ENCODE measurements around the gene ST6GAL1. TPM values are rescaled to one million over a fixed set of nuclear protein-coding genes. Genes with fewer than 3 reads are reported as not detected.

ST6GAL1 gene
- total RNA-seq, 1 experiment from 2014 or later: 25.6 TPM

- no peak overlapping the region for H3K4me3 ChIP-seq
- no peak overlapping the region for H2AFZ ChIP-seq
- H3F3A ChIP-seq (ENCODE audit: insufficient read depth, low read depth): no peaks in the 10 kb centered on the region
- H3K9me2 ChIP-seq (ENCODE audit: insufficient read depth): no peaks in the 10 kb centered on the region
- H3K4me1 ChIP-seq (replicated peaks; ENCODE audit: insufficient read depth): no peaks in the 10 kb centered on the region
- CTCF ChIA-PET: no interaction called here
- H3K27ac ChIP-seq: no peak overlapping the region
- intact Hi-C loops (cut with micrococcal nuclease; ENCODE audit: unreplicated experiment): no loop called here
- TF ChIP-seq EZH2 (IDR thresholded peaks at IDR 0.05; ENCODE audit: low read depth) (no peak), CTCF (conservative IDR thresholded peaks at IDR 0.05) (no peak)
- DNase-seq: no peak
- H3K9me3 ChIP-seq (ENCODE audit: insufficient read depth, low read depth): no peaks in the 10 kb centered on the region
- H3K4me2 ChIP-seq: no peak overlapping the region
- H3K79me2 ChIP-seq (ENCODE audit: low read depth): no peaks in the 10 kb centered on the region
- no peaks in the 10 kb centered on the region for H3K27me3 ChIP-seq (ENCODE audit: insufficient read depth, low read depth)
- no peaks in the 10 kb centered on the region for H3K36me3 ChIP-seq (ENCODE audit: low read depth)
- POLR2A ChIA-PET (ENCODE audit: unreplicated experiment): interaction anchor here (0.7 kb wide), 1 partner anchor 558 kb away, joined by 3 read pairs; no protein-coding TSS in a partner anchor
- no TSS peak for BruUV-seq (replicated peaks)
- H4K20me1 ChIP-seq (ENCODE audit: insufficient read depth): no peaks in the 10 kb centered on the region
Measured at GRCh38 chr3:187024536-187025226, 94.4 kb downstream of the ST6GAL1 start.

- CTCF ChIA-PET: no interaction called here
Measured at GRCh38 chr3:187025254-187025655, 94.9 kb downstream of the ST6GAL1 start.

GRCh38 chr3:187025656-187026316, 95.5 kb downstream of the ST6GAL1 start:
- ChIA-PET CTCF (no interaction called here), POLR2A (ENCODE audit: unreplicated experiment) (interaction anchor here (0.7 kb wide), 1 partner anchor 559 kb away, joined by 3 read pairs; no protein-coding TSS in a partner anchor)

More at GRCh38 chr3:187025254-187025655, 94.9 kb downstream of the ST6GAL1 start:
- H3K4me1 ChIP-seq (replicated peaks; ENCODE audit: insufficient read depth): no peaks in the 10 kb centered on the region
- H3K27me3 ChIP-seq (ENCODE audit: insufficient read depth, low read depth): no peaks in the 10 kb centered on the region
- DNase-seq: no peak
- no TSS peak for BruUV-seq (replicated peaks)
- POLR2A ChIA-PET (ENCODE audit: unreplicated experiment): interaction anchor here (0.7 kb wide), 1 partner anchor 558 kb away, joined by 3 read pairs; no protein-coding TSS in a partner anchor
- H3K27ac ChIP-seq: no peak overlapping the region
- no peaks in the 10 kb centered on the region for H3F3A ChIP-seq (ENCODE audit: insufficient read depth, low read depth)
- TF ChIP-seq EZH2 (IDR thresholded peaks at IDR 0.05; ENCODE audit: low read depth) (no peak), CTCF (conservative IDR thresholded peaks at IDR 0.05) (no peak)
- H3K36me3 ChIP-seq (ENCODE audit: low read depth): no peaks in the 10 kb centered on the region
- no peaks in the 10 kb centered on the region for H3K9me3 ChIP-seq (ENCODE audit: insufficient read depth, low read depth)
- H3K9me2 ChIP-seq (ENCODE audit: insufficient read depth): no peaks in the 10 kb centered on the region
- no peak overlapping the region for H3K4me2 ChIP-seq
- no peaks in the 10 kb centered on the region for H3K79me2 ChIP-seq (ENCODE audit: low read depth)
- H2AFZ ChIP-seq: no peak overlapping the region
- no peaks in the 10 kb centered on the region for H4K20me1 ChIP-seq (ENCODE audit: insufficient read depth)
- no peak overlapping the region for H3K4me3 ChIP-seq
- intact Hi-C loops (cut with micrococcal nuclease; ENCODE audit: unreplicated experiment): no loop called here

More at GRCh38 chr3:187025656-187026316, 95.5 kb downstream of the ST6GAL1 start:
- DNase-seq: no peak
- Histone ChIP-seq H3K9me3 (ENCODE audit: insufficient read depth, low read depth) (no peaks in the 10 kb centered on the region), H3K4me3 (no peak overlapping the region), H3K27ac (no peak overlapping the region), H3K4me2 (no peak overlapping the region), H3K27me3 (ENCODE audit: insufficient read depth, low read depth) (no peaks in the 10 kb centered on the region), H4K20me1 (ENCODE audit: insufficient read depth) (no peaks in the 10 kb centered on the region), H3F3A (ENCODE audit: insufficient read depth, low read depth) (no peaks in the 10 kb centered on the region), H3K79me2 (ENCODE audit: low read depth) (no peaks in the 10 kb centered on the region), H3K9me2 (ENCODE audit: insufficient read depth) (no peaks in the 10 kb centered on the region), H2AFZ (no peak overlapping the region), H3K36me3 (ENCODE audit: low read depth) (no peaks in the 10 kb centered on the region), H3K4me1 (replicated peaks; ENCODE audit: insufficient read depth) (no peaks in the 10 kb centered on the region)
- intact Hi-C loops (cut with micrococcal nuclease; ENCODE audit: unreplicated experiment): no loop called here
- BruUV-seq (replicated peaks): no TSS peak
- TF ChIP-seq EZH2 (IDR thresholded peaks at IDR 0.05; ENCODE audit: low read depth) (no peak), CTCF (conservative IDR thresholded peaks at IDR 0.05) (no peak)

All from PC-9 (cell line).